HEK293 (cell line): ENCODE measurements around the gene DCANP1.

Experiments used
- CTCF ChIA-PET: fragments of 350-600 bp; formaldehyde crosslinking; extraction: SDS; loops from one replicate; lab custom pipeline; 2021; ENCODE audit warnings: antibody characterized with exemption; lab: Yijun Ruan, JAX
- POLR2A ChIA-PET: fragments of 300-600 bp; formaldehyde crosslinking; extraction: SDS; loops from one replicate; lab custom pipeline; 2020; ENCODE audit warnings: antibody characterized with exemption, inconsistent platforms; lab: Yijun Ruan, JAX
- H3K27ac ChIP-seq: fragments of 200-500 bp; sonication (Bioruptor generic); 2 replicates; pipeline ENCODE4 v1.5.1; 2014; ENCODE audit warnings: low read depth, low read length, control low read depth, inconsistent platforms; ENCODE audit errors: extremely low read depth
- H3K36me3 ChIP-seq, 2 experiments: fragments of 200-500 bp in 1 of 2; sonication (Bioruptor generic) in 1 of 2; 1 replicate in 1 of 2; 2 replicates in 1 of 2; pipeline ENCODE4 v1.5.1; 2014 to 2017; ENCODE audit warnings: inconsistent platforms in 2 of 2, low read length in 2 of 2; ENCODE audit not compliant: control insufficient read depth in 2 of 2, insufficient read depth in 1 of 2
- H3K4me1 ChIP-seq: fragments of 200-500 bp; sonication (Bioruptor generic); 2 replicates; pipeline ENCODE4 v1.5.1; 2014; ENCODE audit warnings: mild to moderate bottlenecking, low read length, inconsistent platforms; ENCODE audit not compliant: control insufficient read depth, insufficient read depth
- H3K4me3 ChIP-seq: 2 replicates; pipeline ENCODE4 v1.5.1; 2011; ENCODE audit warnings: low read depth, mild to moderate bottlenecking, control low read depth, low read length, moderate library complexity
- H3K9me3 ChIP-seq: fragments of 200-500 bp; sonication (Bioruptor generic); 2 replicates; pipeline ENCODE4 v1.5.1; 2014; ENCODE audit warnings: low read depth, low read length, inconsistent platforms; ENCODE audit not compliant: control insufficient read depth, insufficient read depth
- CTCF ChIP-seq: fragments of 450-650 bp; formaldehyde crosslinking; IDR thresholded peaks from 2 replicates; pipeline ENCODE4 v1.5.1; 2016; ENCODE audit warnings: missing biosample characterization, missing genetic modification characterization
- GLIS1 ChIP-seq: fragments of 450-650 bp; formaldehyde crosslinking; IDR thresholded peaks from 2 replicates; pipeline ENCODE4 v1.5.1; 2016; ENCODE audit warnings: missing biosample characterization, missing genetic modification characterization
- KLF17 ChIP-seq: fragments of 450-650 bp; formaldehyde crosslinking; IDR thresholded peaks from 2 replicates; pipeline ENCODE4 v1.5.1; 2016; ENCODE audit warnings: missing biosample characterization, missing genetic modification characterization
- KLF8 ChIP-seq: fragments of 450-650 bp; formaldehyde crosslinking; IDR thresholded peaks from 2 replicates; pipeline ENCODE4 v1.5.1; 2016; ENCODE audit warnings: missing biosample characterization, missing genetic modification characterization
- MYNN ChIP-seq: fragments of 450-650 bp; formaldehyde crosslinking; IDR thresholded peaks from 2 replicates; pipeline ENCODE4 v1.5.1; 2016; ENCODE audit warnings: missing biosample characterization, missing genetic modification characterization, borderline replicate concordance
- SP7 ChIP-seq: fragments of 450-650 bp; formaldehyde crosslinking; IDR thresholded peaks from 2 replicates; pipeline ENCODE4 v1.5.1; 2016; ENCODE audit warnings: missing biosample characterization, missing genetic modification characterization
- TCF7L2 ChIP-seq: IDR thresholded peaks from 2 replicates; pipeline ENCODE4 v1.6.1; 2011; ENCODE audit warnings: low read depth, mild to moderate bottlenecking, inconsistent platforms, low read length, moderate library complexity, borderline replicate concordance
- ZBTB11 ChIP-seq: fragments of 450-650 bp; formaldehyde crosslinking; conservative IDR thresholded peaks from 2 replicates; pipeline ENCODE4 v1.5.1; 2016; ENCODE audit warnings: low read depth, missing biosample characterization, missing genetic modification characterization
- ZBTB17 ChIP-seq: fragments of 450-650 bp; formaldehyde crosslinking; IDR thresholded peaks from 2 replicates; pipeline ENCODE4 v1.5.1; 2016; ENCODE audit warnings: missing biosample characterization, missing genetic modification characterization
- ZBTB21 ChIP-seq: fragments of 450-650 bp; formaldehyde crosslinking; IDR thresholded peaks from 2 replicates; pipeline ENCODE4 v1.5.1; 2017; ENCODE audit warnings: missing biosample characterization, missing genetic modification characterization
- ZIC2 ChIP-seq: fragments of 450-650 bp; formaldehyde crosslinking; IDR thresholded peaks from 2 replicates; pipeline ENCODE4 v1.5.1; 2016; ENCODE audit warnings: missing biosample characterization, missing genetic modification characterization
- ZNF10 ChIP-seq: fragments of 450-650 bp; formaldehyde crosslinking; IDR thresholded peaks from 2 replicates; pipeline ENCODE4 v1.5.1; 2017; ENCODE audit warnings: missing biosample characterization, missing genetic modification characterization
- ZNF148 ChIP-seq: fragments of 450-650 bp; formaldehyde crosslinking; IDR thresholded peaks from 2 replicates; pipeline ENCODE4 v1.5.0; 2017; ENCODE audit warnings: missing biosample characterization, missing genetic modification characterization, borderline replicate concordance
- ZNF2 ChIP-seq: fragments of 450-650 bp; formaldehyde crosslinking; IDR thresholded peaks from 2 replicates; pipeline ENCODE4 v1.5.1; 2016; ENCODE audit warnings: missing biosample characterization, missing genetic modification characterization
- ZNF404 ChIP-seq: fragments of 450-650 bp; formaldehyde crosslinking; IDR thresholded peaks from 2 replicates; pipeline ENCODE4 v1.5.1; 2017; ENCODE audit warnings: missing biosample characterization, missing genetic modification characterization
- ZNF501 ChIP-seq: fragments of 450-650 bp; formaldehyde crosslinking; IDR thresholded peaks from 2 replicates; pipeline ENCODE4 v1.5.1; 2016; ENCODE audit warnings: missing biosample characterization, missing genetic modification characterization
- ZNF600 ChIP-seq: fragments of 450-650 bp; formaldehyde crosslinking; IDR thresholded peaks from 2 replicates; pipeline ENCODE4 v1.5.1; 2016; ENCODE audit warnings: missing biosample characterization, missing genetic modification characterization
- ZNF654 ChIP-seq: fragments of 450-650 bp; formaldehyde crosslinking; IDR thresholded peaks from 2 replicates; pipeline ENCODE4 v1.5.1; 2016; ENCODE audit warnings: low read depth, missing biosample characterization, missing genetic modification characterization
- ZNF660 ChIP-seq: fragments of 450-650 bp; IDR thresholded peaks from 2 replicates; pipeline ENCODE4 v1.5.1; 2018; ENCODE audit warnings: missing biosample characterization, mild to moderate bottlenecking, missing genetic modification characterization
- ZNF664 ChIP-seq: fragments of 450-650 bp; formaldehyde crosslinking; IDR thresholded peaks from 2 replicates; pipeline ENCODE4 v1.5.1; 2016; ENCODE audit warnings: missing biosample characterization, missing genetic modification characterization
- ZSCAN30 ChIP-seq: fragments of 450-650 bp; IDR thresholded peaks from 2 replicates; pipeline ENCODE4 v1.5.1; 2018; ENCODE audit warnings: missing biosample characterization, mild to moderate bottlenecking, missing genetic modification characterization, moderate library complexity

DCANP1 gene

GRCh38 chr5:135466178-135467050, 19.3 kb upstream of the DCANP1 start:
- Histone ChIP-seq H3K27ac (no peak overlapping the region), H3K36me3 (no peaks in the 10 kb centered on the region), H3K9me3 (no peaks in the 10 kb centered on the region), H3K4me3 (no peak overlapping the region), H3K4me1 (no peaks in the 10 kb centered on the region)
- no peak for TF ChIP-seq TCF7L2
- peak; percentile 91 for TF ChIP-seq MYNN (tag by site-specific recombination)
- TF ChIP-seq KLF17 = 0 out of 2 replicates have a peak, but pooled peaks have one; percentile 49
- 0 out of 2 replicates have a peak, but pooled peaks have one; percentile 16 for TF ChIP-seq ZNF2 (tag by site-specific recombination)
- peak; percentile 73 for TF ChIP-seq ZNF600 (tag by site-specific recombination)
- TF ChIP-seq ZNF660 (tag by site-specific recombination) = peak; percentile 68
- TF ChIP-seq ZNF664 (tag by site-specific recombination) = 0 out of 2 replicates have a peak, but pooled peaks have one; percentile 13
- 0 out of 2 replicates have a peak, but pooled peaks have one; percentile 19 for TF ChIP-seq KLF8 (tag by site-specific recombination)
- TF ChIP-seq ZBTB17 (tag by site-specific recombination) = peak; percentile 59
- TF ChIP-seq ZIC2 (tag by site-specific recombination) = peak; percentile 67
- no peak for TF ChIP-seq ZNF148 (tag by site-specific recombination)
- TF ChIP-seq ZSCAN30 (tag by site-specific recombination) = peak; percentile 87
- 0 out of 2 replicates have a peak, but pooled peaks have one; percentile 19 for TF ChIP-seq SP7 (tag by site-specific recombination)
- TF ChIP-seq ZNF10 (tag by site-specific recombination) = 0 out of 2 replicates have a peak, but pooled peaks have one; percentile 65
- peak; percentile 94 for TF ChIP-seq ZNF654 (tag by site-specific recombination)
- no peak for TF ChIP-seq ZBTB21 (tag by site-specific recombination)
- peak; percentile 93 for TF ChIP-seq CTCF (tag by site-specific recombination)
- peak; percentile 52; the same call in 1 of the 2 replicates for TF ChIP-seq GLIS1 (tag by site-specific recombination)
- no peak for TF ChIP-seq ZBTB11 (tag by site-specific recombination)
- 0 out of 2 replicates have a peak, but pooled peaks have one; percentile 39 for TF ChIP-seq ZNF501 (tag by site-specific recombination)
- no peak for TF ChIP-seq ZNF404 (tag by site-specific recombination)
- POLR2A ChIA-PET = interaction anchor here (0.6 to 1.1 kb wide), 2 partner anchors 85 to 93 kb away, joined by 3 to 5 read pairs; no protein-coding TSS in a partner anchor
- CTCF ChIA-PET = interaction anchor here (0.6 to 14.5 kb wide), 38 partner anchors 9 to 1380 kb away, joined by 3 to 853 read pairs (median 5); no protein-coding TSS in a partner anchor
